Vagina (tissue), 2 donors: ENCODE results near the gene DNAH3.

ENCODE experiments used
- POLR2A ChIP-seq, 2 donors: fragments of 450-650 bp; IDR thresholded peaks; one replicate each; pipeline ENCODE4 v1.6.1; 2017; ENCODE audit warnings: antibody characterized with exemption in 2 of 2, mild to moderate bottlenecking in 2 of 2, moderate library complexity in 2 of 2
- TF ChIP-seq, protein P1 (sequence below), 3 experiments: fragments of 450-650 bp in 2 of 3; fragments of 200-600 bp in 1 of 3; sonication (generic) in 1 of 3; IDR thresholded peaks; one replicate each; pipeline ENCODE4 v1.5.1; 2017 to 2019; ENCODE audit warnings: antibody characterized with exemption in 3 of 3, mild to moderate bottlenecking in 2 of 3, moderate library complexity in 2 of 3

DNA sequence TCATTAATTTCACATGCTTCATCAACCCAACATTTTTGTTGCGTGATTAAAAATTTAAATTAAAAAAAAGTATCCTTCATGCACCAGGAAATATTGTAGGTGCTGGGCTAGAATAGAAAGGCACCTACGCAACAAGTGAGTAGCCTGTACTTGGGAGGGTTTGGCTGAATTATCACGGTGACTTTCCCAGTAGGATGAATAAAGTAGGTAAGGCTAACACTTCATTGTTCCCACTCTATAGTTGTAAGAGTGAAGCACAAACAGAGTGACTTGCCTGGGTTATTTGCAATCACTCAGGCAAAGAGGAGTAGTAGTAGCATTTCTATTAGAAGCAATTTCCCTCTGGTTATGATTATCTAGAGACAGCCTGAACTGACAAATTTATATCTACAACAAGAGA lies 62.5 kb downstream of the DNAH3 start:
- TF ChIP-seq, protein P1, sequence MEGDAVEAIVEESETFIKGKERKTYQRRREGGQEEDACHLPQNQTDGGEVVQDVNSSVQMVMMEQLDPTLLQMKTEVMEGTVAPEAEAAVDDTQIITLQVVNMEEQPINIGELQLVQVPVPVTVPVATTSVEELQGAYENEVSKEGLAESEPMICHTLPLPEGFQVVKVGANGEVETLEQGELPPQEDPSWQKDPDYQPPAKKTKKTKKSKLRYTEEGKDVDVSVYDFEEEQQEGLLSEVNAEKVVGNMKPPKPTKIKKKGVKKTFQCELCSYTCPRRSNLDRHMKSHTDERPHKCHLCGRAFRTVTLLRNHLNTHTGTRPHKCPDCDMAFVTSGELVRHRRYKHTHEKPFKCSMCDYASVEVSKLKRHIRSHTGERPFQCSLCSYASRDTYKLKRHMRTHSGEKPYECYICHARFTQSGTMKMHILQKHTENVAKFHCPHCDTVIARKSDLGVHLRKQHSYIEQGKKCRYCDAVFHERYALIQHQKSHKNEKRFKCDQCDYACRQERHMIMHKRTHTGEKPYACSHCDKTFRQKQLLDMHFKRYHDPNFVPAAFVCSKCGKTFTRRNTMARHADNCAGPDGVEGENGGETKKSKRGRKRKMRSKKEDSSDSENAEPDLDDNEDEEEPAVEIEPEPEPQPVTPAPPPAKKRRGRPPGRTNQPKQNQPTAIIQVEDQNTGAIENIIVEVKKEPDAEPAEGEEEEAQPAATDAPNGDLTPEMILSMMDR (IDR thresholded peaks at IDR 0.05) = no peak
- TF ChIP-seq POLR2A (IDR thresholded peaks at IDR 0.05) = no peak
